Measurements from ENCODE around the gene MAP2K5. TPM values are rescaled to one million over a fixed set of nuclear protein-coding genes. Genes with fewer than 3 reads are reported as not detected.
"Not testable (repeated sequence)": the region's sequence is repeated elsewhere in the genome, so short reads cannot be mapped to it uniquely, and the experiment has no call there.

The MAP2K5 gene
- total RNA-seq, 2 donors from 2014 or later = 10.7 to 15.7 TPM

DNA sequence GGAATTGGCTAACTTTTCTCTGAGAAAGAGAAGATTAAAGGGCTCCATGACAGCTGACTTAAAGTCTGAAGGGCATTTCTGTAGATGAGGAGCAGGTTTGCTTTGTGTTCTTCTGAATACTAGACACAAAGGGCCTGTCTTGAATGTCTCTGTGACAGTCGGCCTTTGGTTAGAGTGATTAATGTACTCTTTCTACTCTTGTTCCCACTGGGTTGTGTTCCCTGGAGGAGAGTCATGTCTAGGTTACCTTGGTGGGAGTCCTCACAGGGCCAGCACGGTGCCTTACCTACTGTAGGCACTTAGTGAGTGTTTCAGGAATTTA lies 66.1 kb downstream of the MAP2K5 start:
- no peak overlapping the region for H3K27ac ChIP-seq
- WGBS = 86% methylated on average over 2 of the region's 2 CpGs
- TF ChIP-seq POLR2A (IDR thresholded peaks at IDR 0.05) (no peak), POLR2AphosphoS5 (IDR thresholded peaks at IDR 0.05) (no peak)
- TF ChIP-seq, protein P1, sequence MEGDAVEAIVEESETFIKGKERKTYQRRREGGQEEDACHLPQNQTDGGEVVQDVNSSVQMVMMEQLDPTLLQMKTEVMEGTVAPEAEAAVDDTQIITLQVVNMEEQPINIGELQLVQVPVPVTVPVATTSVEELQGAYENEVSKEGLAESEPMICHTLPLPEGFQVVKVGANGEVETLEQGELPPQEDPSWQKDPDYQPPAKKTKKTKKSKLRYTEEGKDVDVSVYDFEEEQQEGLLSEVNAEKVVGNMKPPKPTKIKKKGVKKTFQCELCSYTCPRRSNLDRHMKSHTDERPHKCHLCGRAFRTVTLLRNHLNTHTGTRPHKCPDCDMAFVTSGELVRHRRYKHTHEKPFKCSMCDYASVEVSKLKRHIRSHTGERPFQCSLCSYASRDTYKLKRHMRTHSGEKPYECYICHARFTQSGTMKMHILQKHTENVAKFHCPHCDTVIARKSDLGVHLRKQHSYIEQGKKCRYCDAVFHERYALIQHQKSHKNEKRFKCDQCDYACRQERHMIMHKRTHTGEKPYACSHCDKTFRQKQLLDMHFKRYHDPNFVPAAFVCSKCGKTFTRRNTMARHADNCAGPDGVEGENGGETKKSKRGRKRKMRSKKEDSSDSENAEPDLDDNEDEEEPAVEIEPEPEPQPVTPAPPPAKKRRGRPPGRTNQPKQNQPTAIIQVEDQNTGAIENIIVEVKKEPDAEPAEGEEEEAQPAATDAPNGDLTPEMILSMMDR (IDR thresholded peaks at IDR 0.05) = no peak
- no peaks in the 10 kb centered on the region for H3K36me3 ChIP-seq
- no peak overlapping the region for H3K4me3 ChIP-seq
- H3K9me3 ChIP-seq = no peaks in the 10 kb centered on the region
- H3K27me3 ChIP-seq (replicated peaks; ENCODE audit: insufficient read depth) = no peaks in the 10 kb centered on the region
- H3K4me1 ChIP-seq (replicated peaks) = no peaks in the 10 kb centered on the region
- intact Hi-C loops (cut with DNase I) = no loop called here
- no peak for DNase-seq (ENCODE audit: low spot score)

GRCh38 chr15:67611370-67612369 lies 69.2 kb downstream of the MAP2K5 start:
- 76% methylated on average over 6 of the region's 6 CpGs for WGBS
- no peak for DNase-seq (ENCODE audit: low spot score)
- H3K36me3 ChIP-seq = no peaks in the 10 kb centered on the region
- no peak overlapping the region for H3K4me3 ChIP-seq
- intact Hi-C loops (cut with DNase I) = no loop called here
- H3K27ac ChIP-seq = no peak overlapping the region
- no peaks in the 10 kb centered on the region for H3K9me3 ChIP-seq
- no peaks in the 10 kb centered on the region for H3K27me3 ChIP-seq (replicated peaks; ENCODE audit: insufficient read depth)
- no peak for TF ChIP-seq POLR2AphosphoS5 (IDR thresholded peaks at IDR 0.05)
- TF ChIP-seq POLR2A (IDR thresholded peaks at IDR 0.05) = no peak
- TF ChIP-seq, protein P1 (IDR thresholded peaks at IDR 0.05) = no peak
- no peaks in the 10 kb centered on the region for H3K4me1 ChIP-seq (replicated peaks)

DNA sequence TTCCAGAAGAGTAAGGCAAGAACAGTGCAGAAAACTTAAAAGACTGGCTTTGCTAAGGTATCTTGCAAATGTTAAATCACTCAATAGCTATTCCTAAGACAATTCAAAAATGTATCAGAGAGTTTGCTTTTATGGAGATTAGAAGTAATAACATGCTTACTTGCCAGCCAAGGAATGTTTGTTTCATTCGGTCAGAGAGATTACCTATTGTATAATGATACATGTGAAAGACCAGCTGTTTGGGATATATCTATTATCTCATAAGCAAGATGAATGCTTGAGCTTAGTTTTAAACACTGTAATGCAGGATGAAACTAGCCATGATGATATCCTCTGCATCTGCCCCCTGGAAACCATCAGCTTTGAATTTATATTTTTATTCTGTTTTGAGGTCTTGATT lies 70.7 kb downstream of the MAP2K5 start:
- WGBS = 85% methylated on average over 1 of the region's 1 CpG
- Histone ChIP-seq H3K27me3 (replicated peaks; ENCODE audit: insufficient read depth) (no peaks in the 10 kb centered on the region), H3K4me3 (no peak overlapping the region), H3K36me3 (no peaks in the 10 kb centered on the region), H3K27ac (no peak overlapping the region), H3K4me1 (replicated peaks) (no peaks in the 10 kb centered on the region), H3K9me3 (no peaks in the 10 kb centered on the region)
- intact Hi-C loops (cut with DNase I) = no loop called here
- TF ChIP-seq POLR2A (IDR thresholded peaks at IDR 0.05) (no peak), POLR2AphosphoS5 (IDR thresholded peaks at IDR 0.05) (no peak)
- TF ChIP-seq, protein P1 (IDR thresholded peaks at IDR 0.05) = no peak
- no peak for DNase-seq (ENCODE audit: low spot score)

DNA sequence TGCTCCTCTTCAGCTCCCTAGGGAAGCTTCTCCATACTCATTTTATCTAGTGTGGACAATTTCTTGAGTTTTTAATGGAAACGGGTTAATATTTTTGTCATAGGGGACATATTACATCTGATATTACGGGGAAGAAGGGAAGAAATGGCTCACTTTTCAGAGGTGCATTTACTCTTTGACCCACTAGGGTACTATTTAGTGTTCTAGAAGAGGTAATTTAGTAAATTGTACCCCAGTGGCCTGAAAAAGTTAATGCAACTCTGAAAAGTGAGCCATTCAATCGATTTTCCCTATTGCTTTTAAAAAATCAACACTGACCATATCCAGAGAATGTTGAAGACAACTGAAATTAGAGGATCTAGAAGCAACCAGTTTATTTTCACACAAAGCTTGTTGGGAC lies 71.2 kb downstream of the MAP2K5 start:
- TF ChIP-seq, protein P1 (IDR thresholded peaks at IDR 0.05) = peak in 1 of 4 experiments; percentile 18
- TF ChIP-seq POLR2AphosphoS5 (IDR thresholded peaks at IDR 0.05) (no peak), POLR2A (IDR thresholded peaks at IDR 0.05) (no peak)
- Histone ChIP-seq H3K4me3 (no peak overlapping the region), H3K36me3 (no peaks in the 10 kb centered on the region), H3K27me3 (replicated peaks; ENCODE audit: insufficient read depth) (no peaks in the 10 kb centered on the region), H3K4me1 (replicated peaks) (no peaks in the 10 kb centered on the region), H3K9me3 (no peaks in the 10 kb centered on the region), H3K27ac (no peak overlapping the region)
- intact Hi-C loops (cut with DNase I) = no loop called here
- no peak for DNase-seq (ENCODE audit: low spot score)
- WGBS = 92% methylated on average over 3 of the region's 3 CpGs

GRCh38 chr15:67615131-67615534 lies 72.6 kb downstream of the MAP2K5 start:
- H3K4me3 ChIP-seq; H3K27ac ChIP-seq; H3K27me3 ChIP-seq (replicated peaks; ENCODE audit: insufficient read depth); intact Hi-C loops (cut with DNase I); H3K4me1 ChIP-seq (replicated peaks); H3K9me3 ChIP-seq; DNase-seq (ENCODE audit: low spot score); H3K36me3 ChIP-seq: not testable (repeated sequence)
- WGBS = 66% methylated on average over 6 of the region's 6 CpGs
